HUES48 (cell line): ENCODE measurements around the gene BICRAL.
A peak's percentile ranks its signal among the peaks of the same experiment; 100 is the strongest.

Source experiments
- H3K27ac ChIP-seq: one replicate; pipeline ENCODE4 v1.7.0; 2013; ENCODE audit warnings: low read depth, low read length, inconsistent platforms
- H3K27me3 ChIP-seq: 2 replicates; pipeline ENCODE4 v1.6.1; 2013; ENCODE audit warnings: mild to moderate bottlenecking, low read length; ENCODE audit not compliant: control insufficient read depth, insufficient read depth
- H3K36me3 ChIP-seq: 2 replicates; pipeline ENCODE4 v1.6.1; 2013; ENCODE audit warnings: low read length; ENCODE audit not compliant: control insufficient read depth, insufficient read depth
- H3K4me1 ChIP-seq: 2 replicates; pipeline ENCODE4 v1.6.1; 2013; ENCODE audit warnings: mild to moderate bottlenecking, low read length; ENCODE audit not compliant: control insufficient read depth, insufficient read depth
- H3K4me3 ChIP-seq: 2 replicates; pipeline ENCODE4 v1.5.1; 2013; ENCODE audit warnings: mild to moderate bottlenecking, low read depth, low read length
- H3K9ac ChIP-seq: 2 replicates; pipeline ENCODE4 v1.6.1; 2013; ENCODE audit warnings: mild to moderate bottlenecking, low read depth, low read length, moderate library complexity
- H3K9me3 ChIP-seq: 2 replicates; pipeline ENCODE4 v1.6.1; 2013; ENCODE audit warnings: low read length; ENCODE audit not compliant: control insufficient read depth, insufficient read depth

Gene BICRAL

GRCh38 chr6:42746463-42747391, 35.1 kb upstream of the BICRAL start:
- Histone ChIP-seq H3K4me1 (peaks cover 7% of the 10 kb centered on the region; the same call in 1 of the 2 replicates), H3K4me3 (peak overlapping the region; percentile 67), H3K9ac (peak overlapping the region; percentile 73), H3K27ac (peak overlapping the region; percentile 98), H3K36me3 (no peaks in the 10 kb centered on the region), H3K9me3 (no peaks in the 10 kb centered on the region), H3K27me3 (no peaks in the 10 kb centered on the region)

GRCh38 chr6:42748203-42748898, 33.5 kb upstream of the BICRAL start:
- Histone ChIP-seq H3K27me3 (no peaks in the 10 kb centered on the region), H3K4me3 (0 out of 2 replicates have a peak overlapping the region, but pooled peaks have one; percentile 67), H3K9ac (no peak overlapping the region), H3K36me3 (no peaks in the 10 kb centered on the region), H3K4me1 (peaks cover 7% of the 10 kb centered on the region; the same call in 1 of the 2 replicates), H3K27ac (no peak overlapping the region), H3K9me3 (no peaks in the 10 kb centered on the region)

GRCh38 chr6:42751055-42751454, 30.8 kb upstream of the BICRAL start:
- Histone ChIP-seq H3K9me3 (no peaks in the 10 kb centered on the region), H3K9ac (no peak overlapping the region), H3K4me1 (peaks cover 16% of the 10 kb centered on the region), H3K27ac (no peak overlapping the region), H3K36me3 (no peaks in the 10 kb centered on the region), H3K4me3 (no peak overlapping the region), H3K27me3 (no peaks in the 10 kb centered on the region)

GRCh38 chr6:42754759-42755158, 27.1 kb upstream of the BICRAL start:
- Histone ChIP-seq H3K27ac (no peak overlapping the region), H3K4me1 (peaks cover 31% of the 10 kb centered on the region), H3K27me3 (no peaks in the 10 kb centered on the region), H3K4me3 (no peak overlapping the region), H3K9ac (no peak overlapping the region), H3K9me3 (no peaks in the 10 kb centered on the region), H3K36me3 (peaks cover 10% of the 10 kb centered on the region; the same call in 1 of the 2 replicates)

GRCh38 chr6:42756722-42757121, 25.1 kb upstream of the BICRAL start:
- H3K27me3 ChIP-seq = no peaks in the 10 kb centered on the region
- peak overlapping the region; percentile 62 for H3K27ac ChIP-seq
- H3K36me3 ChIP-seq = peaks cover 12% of the 10 kb centered on the region; the same call in 1 of the 2 replicates
- no peaks in the 10 kb centered on the region for H3K9me3 ChIP-seq
- peak overlapping the region; percentile 48 for H3K9ac ChIP-seq
- H3K4me1 ChIP-seq = peaks cover 29% of the 10 kb centered on the region
- 0 out of 2 replicates have a peak overlapping the region, but pooled peaks have one; percentile 37 for H3K4me3 ChIP-seq

- H3K27me3 ChIP-seq = no peaks in the 10 kb centered on the region
- H3K4me3 ChIP-seq = no peak overlapping the region
- H3K9me3 ChIP-seq = no peaks in the 10 kb centered on the region
- peaks cover 33% of the 10 kb centered on the region for H3K4me1 ChIP-seq
- no peak overlapping the region for H3K27ac ChIP-seq
- H3K36me3 ChIP-seq = peaks cover 12% of the 10 kb centered on the region; the same call in 1 of the 2 replicates
- H3K9ac ChIP-seq = no peak overlapping the region
Measured at GRCh38 chr6:42758756-42759430, 23.0 kb upstream of the BICRAL start.

- peaks cover 20% of the 10 kb centered on the region for H3K4me1 ChIP-seq
- H3K36me3 ChIP-seq = peaks cover 12% of the 10 kb centered on the region; the same call in 1 of the 2 replicates
- no peak overlapping the region for H3K4me3 ChIP-seq
- H3K9me3 ChIP-seq = no peaks in the 10 kb centered on the region
- H3K9ac ChIP-seq = no peak overlapping the region
- no peaks in the 10 kb centered on the region for H3K27me3 ChIP-seq
- H3K27ac ChIP-seq = peak overlapping the region; percentile 32
Measured at GRCh38 chr6:42761287-42762067, 20.4 kb upstream of the BICRAL start.

GRCh38 chr6:42762426-42762859, 19.4 kb upstream of the BICRAL start:
- Histone ChIP-seq H3K4me3 (no peak overlapping the region), H3K36me3 (peaks cover 12% of the 10 kb centered on the region; the same call in 1 of the 2 replicates), H3K9ac (no peak overlapping the region), H3K27ac (no peak overlapping the region), H3K4me1 (peaks cover 15% of the 10 kb centered on the region), H3K9me3 (no peaks in the 10 kb centered on the region), H3K27me3 (no peaks in the 10 kb centered on the region)

GRCh38 chr6:42762950-42763349, 18.9 kb upstream of the BICRAL start:
- Histone ChIP-seq H3K9ac (no peak overlapping the region), H3K9me3 (no peaks in the 10 kb centered on the region), H3K27me3 (no peaks in the 10 kb centered on the region), H3K36me3 (peaks cover 12% of the 10 kb centered on the region; the same call in 1 of the 2 replicates), H3K27ac (no peak overlapping the region), H3K4me3 (no peak overlapping the region), H3K4me1 (peaks cover 10% of the 10 kb centered on the region)
